Measurements from ENCODE around the gene SERHL2.

- TF ChIP-seq, protein P1, sequence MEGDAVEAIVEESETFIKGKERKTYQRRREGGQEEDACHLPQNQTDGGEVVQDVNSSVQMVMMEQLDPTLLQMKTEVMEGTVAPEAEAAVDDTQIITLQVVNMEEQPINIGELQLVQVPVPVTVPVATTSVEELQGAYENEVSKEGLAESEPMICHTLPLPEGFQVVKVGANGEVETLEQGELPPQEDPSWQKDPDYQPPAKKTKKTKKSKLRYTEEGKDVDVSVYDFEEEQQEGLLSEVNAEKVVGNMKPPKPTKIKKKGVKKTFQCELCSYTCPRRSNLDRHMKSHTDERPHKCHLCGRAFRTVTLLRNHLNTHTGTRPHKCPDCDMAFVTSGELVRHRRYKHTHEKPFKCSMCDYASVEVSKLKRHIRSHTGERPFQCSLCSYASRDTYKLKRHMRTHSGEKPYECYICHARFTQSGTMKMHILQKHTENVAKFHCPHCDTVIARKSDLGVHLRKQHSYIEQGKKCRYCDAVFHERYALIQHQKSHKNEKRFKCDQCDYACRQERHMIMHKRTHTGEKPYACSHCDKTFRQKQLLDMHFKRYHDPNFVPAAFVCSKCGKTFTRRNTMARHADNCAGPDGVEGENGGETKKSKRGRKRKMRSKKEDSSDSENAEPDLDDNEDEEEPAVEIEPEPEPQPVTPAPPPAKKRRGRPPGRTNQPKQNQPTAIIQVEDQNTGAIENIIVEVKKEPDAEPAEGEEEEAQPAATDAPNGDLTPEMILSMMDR (IDR thresholded peaks at IDR 0.05) = no peak
- TF ChIP-seq POLR2A (IDR thresholded peaks at IDR 0.05) = no peak
These were observed 49.7 kb downstream of the SERHL2 start for GRCh38 chr22:42603427-42603826.
